Right forelimb (tissue), 1 donor: Measurements from ENCODE around the gene CCNK.

Experiments used
- DNase-seq: peaks from one replicate; pipeline ENCODE4 v3.0.0-alpha.2; 2018

CCNK gene

GRCh38 chr14:99480917-99481744 is at the start of gene CCNK:
Gene CCNK, plus strand, starts transcription at chr14:99481409. Its CDS starts 11,269 bp downstream, at chr14:99492678.
- DNase-seq: peak; percentile 100

DNA sequence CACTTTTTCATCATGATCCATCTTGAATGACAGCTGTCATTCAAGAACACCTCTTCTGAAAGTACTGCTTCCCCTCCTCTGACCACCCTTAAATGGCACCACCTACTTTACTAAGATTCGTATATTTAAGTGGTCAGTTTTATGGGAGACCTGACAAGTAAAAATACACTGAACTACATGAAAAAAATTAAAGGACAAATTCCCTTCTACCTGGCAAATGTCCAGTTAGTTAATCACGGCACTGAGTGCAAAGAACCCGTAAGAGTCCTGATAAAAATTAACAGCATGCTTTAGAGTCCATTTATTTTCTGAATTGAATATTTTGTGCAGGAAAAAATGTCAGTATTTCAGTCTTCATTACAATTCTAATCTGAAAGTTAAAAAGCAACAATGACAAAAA is 49.2 kb upstream of the CCNK start:
- DNase-seq: no peak

- DNase-seq: no peak
Measured at GRCh38 chr14:99432485-99432884, 48.7 kb upstream of the CCNK start.

DNA sequence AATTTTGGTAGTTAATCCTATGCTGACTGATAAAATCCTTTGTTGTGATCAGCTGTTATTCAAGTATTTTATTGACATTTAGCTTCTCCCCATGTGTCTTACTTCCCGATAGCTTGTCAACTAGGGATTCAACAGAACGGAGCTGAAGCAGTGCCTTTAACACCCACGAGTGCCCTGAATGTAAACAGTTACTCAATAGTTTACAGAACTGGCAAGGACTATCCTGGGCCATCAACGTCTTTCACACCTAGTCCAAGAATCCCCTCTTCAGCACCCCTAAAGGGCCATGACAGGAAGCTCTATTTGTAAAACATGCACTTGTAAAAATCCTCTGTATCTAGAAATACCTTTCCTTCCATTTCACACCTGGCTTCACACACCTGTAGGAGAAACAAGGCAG is 45.9 kb upstream of the CCNK start:
- no peak for DNase-seq

- DNase-seq: no peak
Measured at GRCh38 chr14:99436247-99437180, 44.7 kb upstream of the CCNK start.

- DNase-seq: no peak
Measured at GRCh38 chr14:99437706-99438105, 43.5 kb upstream of the CCNK start.

- no peak for DNase-seq
Measured at GRCh38 chr14:99440278-99440677, 40.9 kb upstream of the CCNK start.

- no peak for DNase-seq
Measured at GRCh38 chr14:99441157-99441870, 39.9 kb upstream of the CCNK start.

DNA sequence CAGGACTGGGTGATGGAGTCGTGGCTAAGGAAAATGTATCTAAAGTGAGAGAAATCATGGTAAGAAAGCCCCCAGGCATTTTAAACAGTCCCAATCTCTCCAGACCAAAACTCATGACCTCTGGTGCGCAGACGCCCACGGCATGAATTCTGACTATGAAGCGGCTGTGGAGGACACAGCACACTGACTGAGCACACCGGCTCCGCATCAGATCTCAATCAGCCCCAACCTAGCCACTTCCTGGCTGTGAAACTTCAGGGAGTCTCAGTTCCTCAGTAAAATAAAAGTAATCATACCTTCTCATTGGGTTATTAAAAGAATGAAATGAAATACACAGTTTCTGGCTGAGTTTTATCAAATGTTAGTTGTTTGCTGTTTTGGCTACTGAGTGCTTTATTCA is 39.3 kb upstream of the CCNK start:
- DNase-seq: no peak

GRCh38 chr14:99445931-99446330 is 35.3 kb upstream of the CCNK start:
- DNase-seq: no peak

- DNase-seq: no peak
Measured at GRCh38 chr14:99447739-99448138, 33.5 kb upstream of the CCNK start.

GRCh38 chr14:99450266-99450665 is 30.9 kb upstream of the CCNK start:
- no peak for DNase-seq

- no peak for DNase-seq
Measured at GRCh38 chr14:99451234-99451633, 30.0 kb upstream of the CCNK start.

DNA sequence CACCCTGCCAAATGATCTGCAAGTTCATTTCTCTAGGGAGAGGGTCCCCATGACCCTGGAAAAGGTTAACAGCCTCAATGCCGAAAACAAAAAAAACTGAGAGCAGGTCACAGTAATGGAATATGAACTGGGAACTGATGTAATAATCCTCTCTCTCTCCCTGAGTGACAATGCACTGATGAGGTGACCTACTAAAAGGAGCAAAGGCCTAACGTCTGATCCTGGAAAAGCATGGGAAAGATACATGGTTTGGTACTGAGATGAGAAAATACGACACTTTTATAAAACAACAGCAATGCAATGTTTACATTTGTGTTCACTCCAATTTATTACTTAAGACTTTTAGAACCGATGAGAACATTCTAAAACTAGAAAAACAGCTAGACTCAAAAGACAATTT is 28.2 kb upstream of the CCNK start:
- no peak for DNase-seq

GRCh38 chr14:99454246-99454645 is 27.0 kb upstream of the CCNK start:
- DNase-seq: no peak

- DNase-seq: no peak
Measured at GRCh38 chr14:99459481-99460100, 21.6 kb upstream of the CCNK start.

- no peak for DNase-seq
Measured at GRCh38 chr14:99460793-99461192, 20.4 kb upstream of the CCNK start.

DNA sequence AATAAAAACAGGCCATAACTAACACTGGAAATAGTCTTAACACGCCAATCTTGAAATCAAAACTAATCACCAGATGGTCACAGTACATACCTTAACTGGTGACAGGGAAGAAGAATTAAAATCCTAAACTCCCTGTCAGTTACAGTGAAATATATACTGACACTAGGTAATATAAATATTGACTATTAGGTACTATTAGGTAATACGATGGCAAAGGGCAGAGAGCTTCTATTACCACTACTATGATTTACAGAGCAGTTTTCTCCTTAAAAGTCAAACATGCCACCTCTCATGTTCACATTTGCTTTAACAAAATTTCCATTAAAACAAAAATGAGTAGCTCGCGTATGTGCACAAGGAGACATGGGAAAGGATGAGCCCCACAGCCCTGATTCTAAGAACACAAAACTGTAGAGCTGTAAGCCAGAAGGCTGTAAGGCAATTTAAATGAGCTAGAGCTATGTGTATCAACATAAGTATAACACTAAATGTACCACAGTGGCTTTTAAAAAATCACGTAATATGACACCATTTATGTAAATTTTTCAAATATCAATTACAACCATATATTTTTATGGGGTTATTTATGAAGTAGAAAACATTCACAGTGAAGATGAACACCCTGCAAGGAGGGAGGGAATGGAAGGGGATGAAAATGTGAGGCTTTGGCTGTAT is 19.7 kb upstream of the CCNK start:
- no peak for DNase-seq

GRCh38 chr14:99462210-99462609 is 19.0 kb upstream of the CCNK start:
- no peak for DNase-seq

DNA sequence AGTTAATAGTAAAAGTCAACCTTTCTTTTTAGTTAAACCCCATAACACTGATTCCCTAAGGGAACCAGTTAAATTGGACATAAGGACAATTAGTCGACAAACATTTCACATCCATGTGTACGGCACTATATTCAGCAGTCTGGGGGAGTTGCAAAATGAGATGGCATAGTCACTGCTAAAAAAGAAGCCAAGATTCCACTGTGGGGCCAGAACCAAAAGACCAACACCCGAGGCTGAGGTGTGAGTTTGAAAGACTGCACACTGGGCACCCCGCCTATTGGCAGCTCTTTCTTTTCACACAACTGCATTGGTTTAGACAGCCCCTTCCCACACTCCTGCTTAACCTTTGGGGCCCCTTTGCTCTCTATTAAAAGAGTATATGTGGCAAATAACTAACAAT is 17.2 kb upstream of the CCNK start:
- DNase-seq: no peak

GRCh38 chr14:99465288-99465687 is 15.9 kb upstream of the CCNK start:
- DNase-seq: no peak

- no peak for DNase-seq
Measured at GRCh38 chr14:99466758-99467157, 14.5 kb upstream of the CCNK start.
